Mucosa of descending colon (tissue), 3 donors: ENCODE measurements around the gene WDR31. TPM values are rescaled to one million over a fixed set of nuclear protein-coding genes. Genes with fewer than 3 reads are reported as not detected.

ENCODE experiments used
- ATAC-seq: fragments of 200-7000 bp; cut with Tn5 transposase; one replicate; pipeline ENCODE4 v1.9.1; 2020; ENCODE audit warnings: mild to moderate bottlenecking, moderate library complexity
- DNase-seq, 3 donors: peaks; one replicate each; pipeline ENCODE4 v3.0.0-alpha.2; 2020
- H3K36me3 ChIP-seq: fragments of 200-600 bp; one replicate; pipeline ENCODE4 v1.8.0; 2021; ENCODE audit warnings: low read depth, mild to moderate bottlenecking
- H3K4me1 ChIP-seq: fragments of 200-600 bp; one replicate; pipeline ENCODE4 v1.8.0; 2021; ENCODE audit warnings: low read depth, mild to moderate bottlenecking
- H3K4me3 ChIP-seq: fragments of 200-600 bp; one replicate; pipeline ENCODE4 v1.8.0; 2021; ENCODE audit warnings: mild to moderate bottlenecking
- H3K9me3 ChIP-seq: fragments of 200-600 bp; one replicate; pipeline ENCODE4 v1.8.0; 2021; ENCODE audit warnings: mild to moderate bottlenecking
- intact Hi-C, 2 donors: fragments of 100-400 bp; cut with DNase I in 1 of 2; cut with micrococcal nuclease in 1 of 2; formaldehyde crosslinking; loops; one replicate each; pipeline versions ENCODE4 v1.11.0 to v1.11.1; 2022; cut with DNase I, micrococcal nuclease
- total RNA-seq, 3 donors: library from RNA; stranded (reverse); fragmentation: NEBNext Ultra II Directional in 2 of 3; extraction: Animal tissue kit (Norgen Biotek cat#: 25700) in 2 of 3; gene quantifications; one replicate each; pipeline versions ENCODE4 v1.2.1 to v1.2.4, GENCODE V29; 2021 to 2023
- TF ChIP-seq, protein P1 (sequence below): fragments of 200-600 bp; IDR thresholded peaks from one replicate; pipeline ENCODE4 v1.8.0; 2022; ENCODE audit warnings: antibody characterized with exemption, mild to moderate bottlenecking
- donor health status: DM: no; HTN: no; CAD: no; lungs with moderate emphysema.
- donor health status: DM: no; HTN: no; CAD: no.
- donor health status: DM: no; HTN: yes; CAD: no.

The WDR31 gene
- total RNA-seq, 3 donors from 2014 or later: 2.6 to 4.6 (median 3.3) TPM

DNA sequence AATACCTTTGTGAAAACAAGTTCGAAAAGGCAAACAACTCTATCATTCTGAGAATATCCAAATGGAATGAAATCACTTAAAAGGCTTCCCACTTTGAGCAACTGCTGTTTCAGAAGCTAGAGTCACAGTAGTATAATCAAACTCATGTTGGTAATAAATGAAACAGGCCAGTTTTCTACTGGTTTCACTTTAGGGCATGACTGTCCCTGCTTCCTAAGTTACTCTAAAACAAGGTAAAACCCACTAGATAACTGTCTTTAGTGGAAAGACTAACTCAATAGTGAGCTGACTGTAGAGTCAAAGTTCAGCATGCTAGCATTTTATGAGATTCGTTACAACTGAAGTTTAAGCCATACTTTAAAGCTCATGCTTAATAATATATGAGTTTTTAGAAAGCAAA lies 70.7 kb downstream of the WDR31 start:
- TF ChIP-seq, protein P1, sequence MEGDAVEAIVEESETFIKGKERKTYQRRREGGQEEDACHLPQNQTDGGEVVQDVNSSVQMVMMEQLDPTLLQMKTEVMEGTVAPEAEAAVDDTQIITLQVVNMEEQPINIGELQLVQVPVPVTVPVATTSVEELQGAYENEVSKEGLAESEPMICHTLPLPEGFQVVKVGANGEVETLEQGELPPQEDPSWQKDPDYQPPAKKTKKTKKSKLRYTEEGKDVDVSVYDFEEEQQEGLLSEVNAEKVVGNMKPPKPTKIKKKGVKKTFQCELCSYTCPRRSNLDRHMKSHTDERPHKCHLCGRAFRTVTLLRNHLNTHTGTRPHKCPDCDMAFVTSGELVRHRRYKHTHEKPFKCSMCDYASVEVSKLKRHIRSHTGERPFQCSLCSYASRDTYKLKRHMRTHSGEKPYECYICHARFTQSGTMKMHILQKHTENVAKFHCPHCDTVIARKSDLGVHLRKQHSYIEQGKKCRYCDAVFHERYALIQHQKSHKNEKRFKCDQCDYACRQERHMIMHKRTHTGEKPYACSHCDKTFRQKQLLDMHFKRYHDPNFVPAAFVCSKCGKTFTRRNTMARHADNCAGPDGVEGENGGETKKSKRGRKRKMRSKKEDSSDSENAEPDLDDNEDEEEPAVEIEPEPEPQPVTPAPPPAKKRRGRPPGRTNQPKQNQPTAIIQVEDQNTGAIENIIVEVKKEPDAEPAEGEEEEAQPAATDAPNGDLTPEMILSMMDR: no peak
- DNase-seq (no peak), ATAC-seq (peak; percentile 68)
- no peak overlapping the region for H3K4me3 ChIP-seq
- intact Hi-C loops: no loop called here
- no peaks in the 10 kb centered on the region for H3K9me3 ChIP-seq
- H3K4me1 ChIP-seq: peaks cover 25% of the 10 kb centered on the region
- H3K36me3 ChIP-seq: peaks cover 3% of the 10 kb centered on the region

DNA sequence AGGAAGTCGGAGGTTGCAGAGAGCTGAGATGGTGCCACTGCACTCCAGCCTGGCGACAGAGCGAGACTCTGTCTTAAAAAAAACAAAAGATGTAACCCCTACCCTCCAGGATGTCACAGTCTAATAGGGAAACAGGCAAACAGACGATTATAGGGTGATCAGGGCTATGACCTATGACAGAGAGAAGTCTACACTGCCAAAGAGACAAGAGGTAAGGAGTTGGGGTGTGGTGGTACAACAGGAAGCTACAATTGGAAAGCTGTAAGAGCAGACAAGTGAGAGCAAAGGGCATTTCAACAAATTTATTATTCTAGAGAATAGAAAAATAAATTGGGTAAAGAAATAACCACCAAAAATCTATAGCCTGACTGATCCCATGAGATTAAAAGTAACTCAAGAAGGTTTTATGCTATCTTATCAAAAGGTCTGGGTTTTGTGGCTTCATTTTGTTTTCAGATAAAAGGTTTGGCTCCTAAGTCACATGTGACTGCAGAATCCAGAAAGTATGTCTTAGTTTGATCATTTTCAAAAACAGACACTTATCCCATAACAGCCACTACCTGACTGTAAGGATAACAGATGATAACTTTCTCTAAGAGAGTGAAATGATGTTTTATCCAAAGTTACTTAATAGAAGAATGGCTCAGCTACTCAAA lies 72.0 kb downstream of the WDR31 start:
- Histone ChIP-seq H3K9me3 (no peaks in the 10 kb centered on the region), H3K4me3 (no peak overlapping the region), H3K4me1 (peaks cover 21% of the 10 kb centered on the region), H3K36me3 (peaks cover 3% of the 10 kb centered on the region)
- TF ChIP-seq, protein P1: no peak
- ATAC-seq (peak; percentile 72), DNase-seq (no peak)
- intact Hi-C loops: no loop called here

DNA sequence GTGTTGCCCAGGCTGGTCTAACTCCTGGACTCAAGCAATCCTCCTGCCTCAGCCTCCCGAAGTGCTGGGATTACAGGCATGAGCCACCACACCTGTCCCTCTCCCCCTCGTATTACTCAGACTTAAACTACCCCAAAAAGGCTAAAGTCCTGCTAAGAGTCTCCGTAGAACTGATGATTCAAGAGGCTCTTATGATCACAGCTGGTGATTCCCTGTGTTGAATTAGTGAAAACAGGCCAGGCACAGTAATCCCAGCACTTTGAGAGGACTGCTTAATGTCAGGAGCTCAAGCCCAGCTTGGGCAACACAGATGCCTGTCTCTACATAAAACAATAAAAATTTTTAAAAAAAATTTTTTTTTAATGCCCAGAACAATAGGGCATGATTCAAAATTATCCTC lies 73.9 kb downstream of the WDR31 start:
- Histone ChIP-seq H3K9me3 (no peaks in the 10 kb centered on the region), H3K36me3 (peaks cover 3% of the 10 kb centered on the region), H3K4me1 (peaks cover 21% of the 10 kb centered on the region), H3K4me3 (no peak overlapping the region)
- TF ChIP-seq, protein P1: no peak
- intact Hi-C loops: no loop called here
- ATAC-seq (peak; percentile 53), DNase-seq (no peak)

Other genes starting within 250 kb of the WDR31 start
- gene SLC31A2, start 189.3 kb downstream of the WDR31 start, total RNA-seq: 10 to 100 TPM; 17.1 to 23.7 (median 17.8) TPM
- 10 to 100 TPM; 26.6 to 30.9 (median 26.8) TPM for gene FKBP15, start 119.0 kb downstream of the WDR31 start, total RNA-seq
- gene SLC31A1, start 118.7 kb downstream of the WDR31 start, total RNA-seq: 10 to 100 TPM; 26.5 to 63.7 (median 34.7) TPM
- 10 to 100 TPM; 19.3 to 45.8 (median 25.9) TPM for gene CDC26, start 64.7 kb downstream of the WDR31 start, total RNA-seq
- gene PRPF4, start 64.6 kb downstream of the WDR31 start, total RNA-seq: 10 to 100 TPM; 13.2 to 18.4 (median 15.8) TPM
- gene RNF183, start 36.9 kb downstream of the WDR31 start, total RNA-seq: 1 to 10 TPM in 2 of 3 donors, under 1 TPM in 1; 0.35 to 1.4 (median 1.1) TPM
- gene BSPRY, start 9.3 kb upstream of the WDR31 start, total RNA-seq: 10 to 100 TPM in 2 of 3 donors, 1 to 10 TPM in 1; 7.4 to 45.0 (median 26.7) TPM
- gene HDHD3, start 36.7 kb upstream of the WDR31 start, total RNA-seq: 100 to 1,000 TPM in 2 of 3 donors, 10 to 100 TPM in 1; 75.7 to 148 (median 115) TPM
- gene ALAD, start 61.0 kb upstream of the WDR31 start, total RNA-seq: 10 to 100 TPM; 51.2 to 82.4 (median 56.3) TPM
- 10 to 100 TPM; 22.2 to 31.0 (median 28.6) TPM for gene POLE3, start 70.4 kb upstream of the WDR31 start, total RNA-seq
- under 1 TPM in 2 of 3 donors, not detected in 1; 0.20 to 0.55 TPM for gene C9orf43, start 70.5 kb upstream of the WDR31 start, total RNA-seq
- 10 to 100 TPM; 65.9 to 83.8 (median 70.7) TPM for gene RGS3, start 123.5 kb upstream of the WDR31 start, total RNA-seq